ENCODE results near the gene LRIG1. TPM values are rescaled to one million over a fixed set of nuclear protein-coding genes. Genes with fewer than 3 reads are reported as not detected.
A peak's percentile ranks its signal among the peaks of the same experiment; 100 is the strongest.

The LRIG1 gene
- total and polyA plus RNA-seq, 7 donors: 9.8 to 119 (median 41.1) TPM

GRCh38 chr3:66482018-66482404 lies 18.8 kb downstream of the LRIG1 start:
- no peaks in the 10 kb centered on the region for H3K27me3 ChIP-seq (ENCODE audit: insufficient read depth in 3 of 3, low read length in 2 of 3)
- WGBS, 3 donors: 42 to 84% (median 54%) methylated on average over 6 of the region's 6 CpGs

GRCh38 chr3:66481071-66482017 lies 19.5 kb downstream of the LRIG1 start:
- intact Hi-C loops (cut with DNase I): no loop called here
- Histone ChIP-seq H3K27me3 (ENCODE audit: insufficient read depth in 3 of 3, low read length in 2 of 3) (no peaks in the 10 kb centered on the region), H3K4me1 (peaks cover 99% of the 10 kb centered on the region), H3K27ac (peak overlapping the region; percentile 90), H3K36me3 (ENCODE audit: insufficient read depth in 1 of 2, low read depth in 1 of 2) (no peaks in the 10 kb centered on the region), H3K4me3 (no peak overlapping the region), H3K9me3 (no peaks in the 10 kb centered on the region)
- WGBS, 3 donors: 47 to 56% (median 49%) methylated on average over 13 of the region's 13 CpGs
- DNase-seq (no peak), ATAC-seq (no peak)
- TF ChIP-seq CTCF (IDR thresholded peaks at IDR 0.05): no peak

More at GRCh38 chr3:66482018-66482404, 18.8 kb downstream of the LRIG1 start:
- Histone ChIP-seq H3K36me3 (ENCODE audit: insufficient read depth in 1 of 2, low read depth in 1 of 2) (no peaks in the 10 kb centered on the region), H3K4me3 (no peak overlapping the region), H3K9me3 (no peaks in the 10 kb centered on the region), H3K27ac (peak overlapping the region; percentile 90), H3K4me1 (peaks cover 99% of the 10 kb centered on the region)
- TF ChIP-seq CTCF (IDR thresholded peaks at IDR 0.05): no peak
- DNase-seq (no peak), ATAC-seq (no peak)
- intact Hi-C loops (cut with DNase I): no loop called here

- no peak for DNase-seq
- Histone ChIP-seq H3K9me3 (no peaks in the 10 kb centered on the region), H3K36me3 (ENCODE audit: insufficient read depth in 1 of 2, low read depth in 1 of 2) (no peaks in the 10 kb centered on the region), H3K27me3 (ENCODE audit: insufficient read depth in 3 of 3, low read length in 2 of 3) (no peaks in the 10 kb centered on the region), H3K4me1 (peaks cover 99% of the 10 kb centered on the region), H3K27ac (peak overlapping the region; percentile 90), H3K4me3 (no peak overlapping the region)
- no peak for TF ChIP-seq CTCF (IDR thresholded peaks at IDR 0.05)
- no peak for ATAC-seq
- WGBS, 3 donors: 42 to 63% (median 48%) methylated on average over 2 of the region's 2 CpGs
- intact Hi-C loops (cut with DNase I): no loop called here
Observed at GRCh38 chr3:66480666-66481065, 20.2 kb downstream of the LRIG1 start.

GRCh38 chr3:66479532-66479947 lies 21.3 kb downstream of the LRIG1 start:
- ATAC-seq: no peak
- Histone ChIP-seq H3K9me3 (no peaks in the 10 kb centered on the region), H3K27ac (no peak overlapping the region), H3K4me1 (peaks cover 99% of the 10 kb centered on the region), H3K4me3 (no peak overlapping the region), H3K36me3 (ENCODE audit: insufficient read depth in 1 of 2, low read depth in 1 of 2) (no peaks in the 10 kb centered on the region), H3K27me3 (ENCODE audit: insufficient read depth in 3 of 3, low read length in 2 of 3) (no peaks in the 10 kb centered on the region)
- 83 to 95% (median 88%) methylated on average over 2 of the region's 2 CpGs for WGBS, 3 donors
- intact Hi-C loops (cut with DNase I): no loop called here
- no peak for TF ChIP-seq CTCF (IDR thresholded peaks at IDR 0.05)
- no peak for DNase-seq

Data from psoas muscle (tissue), 8 donors.